Measurements from ENCODE around the gene PER1. TPM values are rescaled to one million over a fixed set of nuclear protein-coding genes. Genes with fewer than 3 reads are reported as not detected.

The PER1 gene
- total RNA-seq, 2 experiments from 2014 or later, result 123 to 129 TPM

- Mint-ChIP-seq H3K9me3 (no peaks in the 10 kb centered on the region), H3K4me3 (peak overlapping the region; percentile 97), H3K27me3 (peaks cover 36% of the 10 kb centered on the region), H3K4me1 (ENCODE audit: low read depth) (peaks cover 61% of the 10 kb centered on the region), H3K27ac (peak overlapping the region; percentile 17), H3K36me3 (ENCODE audit: low read depth) (peaks cover 11% of the 10 kb centered on the region)
- CTCF ChIA-PET, result interaction anchor here (0.6 to 3.5 kb wide), 16 partner anchors 10 to 178 kb away, joined by 3 to 30 read pairs (median 4); partner anchors contain the start of genes AURKB and CTC1
- POLR2A ChIA-PET, result interaction anchor here (1.0 to 7.1 kb wide), 11 partner anchors 16 to 127 kb away, joined by 3 to 102 read pairs (median 9); partner anchors contain the start of genes PFAS and VAMP2
- ATAC-seq, result no peak
- DNase-seq, result peak; percentile 57
- intact Hi-C loops (cut with micrococcal nuclease), result loop anchor here (10.0 kb wide), 1 partner anchor 172 kb away; the partner anchor contains the start of gene SLC25A35
- no peak for TF ChIP-seq CTCF (IDR thresholded peaks at IDR 0.05)
Observed at GRCh38 chr17:8122422-8122923, 29.7 kb downstream of the PER1 start.

- peak; percentile 78 for TF ChIP-seq CTCF (IDR thresholded peaks at IDR 0.05)
- DNase-seq (peak; percentile 79), ATAC-seq (peak; percentile 25)
- H3K36me3 Mint-ChIP-seq (ENCODE audit: low read depth), result peaks cover 11% of the 10 kb centered on the region
- no peak overlapping the region for H3K27ac Mint-ChIP-seq
- peaks cover 33% of the 10 kb centered on the region for H3K27me3 Mint-ChIP-seq
- intact Hi-C loops (cut with micrococcal nuclease), result loop anchor here (2.0 to 10.0 kb wide), 2 partner anchors 17 to 173 kb away; partner anchors contain the start of gene SLC25A35
- no peaks in the 10 kb centered on the region for H3K9me3 Mint-ChIP-seq
- peaks cover 57% of the 10 kb centered on the region for H3K4me1 Mint-ChIP-seq (ENCODE audit: low read depth)
- POLR2A ChIA-PET, result interaction anchor here (1.0 to 7.1 kb wide), 9 partner anchors 17 to 102 kb away, joined by 3 to 102 read pairs (median 9); no protein-coding TSS in a partner anchor
- H3K4me3 Mint-ChIP-seq, result peak overlapping the region; percentile 97
- CTCF ChIA-PET, result interaction anchor here (0.7 to 3.5 kb wide), 13 partner anchors 12 to 179 kb away, joined by 3 to 30 read pairs (median 4); partner anchors contain the start of genes AURKB and CTC1
Observed at GRCh38 chr17:8121681-8122421, 30.4 kb downstream of the PER1 start.

- TF ChIP-seq CTCF (IDR thresholded peaks at IDR 0.05), result no peak
- intact Hi-C loops (cut with micrococcal nuclease), result loop anchor here (2.0 to 10.0 kb wide), 2 partner anchors 17 to 173 kb away; partner anchors contain the start of gene SLC25A35
- ATAC-seq (no peak), DNase-seq (no peak)
- POLR2A ChIA-PET, result interaction anchor here (1.0 to 7.1 kb wide), 5 partner anchors 34 to 52 kb away, joined by 3 to 102 read pairs (median 16); no protein-coding TSS in a partner anchor
- Mint-ChIP-seq H3K27me3 (peaks cover 38% of the 10 kb centered on the region), H3K4me3 (peak overlapping the region; percentile 97), H3K36me3 (ENCODE audit: low read depth) (peaks cover 11% of the 10 kb centered on the region), H3K27ac (no peak overlapping the region), H3K4me1 (ENCODE audit: low read depth) (peaks cover 54% of the 10 kb centered on the region), H3K9me3 (no peaks in the 10 kb centered on the region)
- CTCF ChIA-PET, result interaction anchor here (0.9 to 1.6 kb wide), 3 partner anchors 30 to 100 kb away, joined by 4 to 8 read pairs (median 4); no protein-coding TSS in a partner anchor
Observed at GRCh38 chr17:8121407-8121680, 30.9 kb downstream of the PER1 start.

- intact Hi-C loops (cut with micrococcal nuclease), result loop anchor here (2.0 to 10.0 kb wide), 2 partner anchors 18 to 174 kb away; partner anchors contain the start of gene SLC25A35
- POLR2A ChIA-PET, result interaction anchor here (0.6 to 7.1 kb wide), 17 partner anchors 11 to 261 kb away, joined by 3 to 102 read pairs (median 12); partner anchors contain the start of genes CTC1, PFAS, RPL26 and TMEM107
- Mint-ChIP-seq H3K27ac (peak overlapping the region; percentile 95), H3K9me3 (no peaks in the 10 kb centered on the region), H3K36me3 (ENCODE audit: low read depth) (peaks cover 11% of the 10 kb centered on the region), H3K4me1 (ENCODE audit: low read depth) (peaks cover 51% of the 10 kb centered on the region), H3K27me3 (peaks cover 41% of the 10 kb centered on the region), H3K4me3 (peak overlapping the region; percentile 97)
- CTCF ChIA-PET, result interaction anchor here (0.9 to 7.0 kb wide), 20 partner anchors 11 to 128 kb away, joined by 3 to 98 read pairs (median 16); partner anchors contain the start of genes PER1, PFAS and TMEM107
- peak; percentile 58 for TF ChIP-seq CTCF (IDR thresholded peaks at IDR 0.05)
- peak; percentile 17 for ATAC-seq
- peak; percentile 86 for DNase-seq
Observed at GRCh38 chr17:8120520-8121406, 31.4 kb downstream of the PER1 start.

Data from activated CD8-positive, alpha-beta T cell treated with anti-CD3 and anti-CD28 coated beads for 36 hours (primary cell).